Endothelial cell of umbilical vein (primary cell): ENCODE measurements around the gene KRTAP10-8. TPM values are rescaled to one million over a fixed set of nuclear protein-coding genes. Genes with fewer than 3 reads are reported as not detected.
"Not testable (repeated sequence)": the region's sequence is repeated elsewhere in the genome, so short reads cannot be mapped to it uniquely, and the experiment has no call there.

Experiments used
- BruUV-seq: library from RNA; stranded (reverse); fragments of 400-500 nt; replicated peaks from 2 replicates; lab custom pipeline; 2021; lab: Mats Ljungman, UMichigan
- CTCF ChIA-PET: fragments of 300-600, 350-600 bp; sonication (Branson Sonifier 250); formaldehyde crosslinking; loops from one replicate; lab custom pipeline; 2021; ENCODE audit warnings: antibody characterized with exemption, inconsistent platforms; lab: Charles Lee
- POLR2A ChIA-PET: fragments of 300-600, 350-600 bp; sonication (Branson Sonifier 250); formaldehyde crosslinking; loops from one replicate; lab custom pipeline; 2021; ENCODE audit warnings: antibody characterized with exemption, inconsistent platforms; lab: Charles Lee
- DNase-seq: peaks from one replicate; pipeline ENCODE4 v3.0.0-alpha.2; 2011; ENCODE audit warnings: low read depth, low spot score
- FAIRE-seq: peaks from 2 replicates; lab custom pipeline; 2011; peaks lifted over from hg19 to GRCh38; lab: Jason Lieb, UNC
- H2AFZ ChIP-seq: 2 replicates; pipeline ENCODE4 v1.6.0; 2012; ENCODE audit warnings: low read depth, low read length, control low read depth, inconsistent platforms
- H3K27ac ChIP-seq: 2 replicates; pipeline ENCODE4 v1.5.1; 2011; ENCODE audit warnings: low read depth, mild to moderate bottlenecking, control low read depth, low read length, moderate library complexity; ENCODE audit not compliant: insufficient read depth
- H3K27me3 ChIP-seq, 2 experiments: 2 replicates each; pipeline versions ENCODE4 v1.6.0 to v1.6.1; 2011; ENCODE audit warnings: low read length in 2 of 2, mixed read lengths in 1 of 2; ENCODE audit not compliant: control insufficient read depth in 2 of 2, insufficient read depth in 2 of 2
- H3K36me3 ChIP-seq, 2 experiments: 2 replicates in 1 of 2; 3 replicates in 1 of 2; pipeline ENCODE4 v1.5.1; 2011; ENCODE audit warnings: low read length in 2 of 2, mild to moderate bottlenecking in 1 of 2, moderate library complexity in 1 of 2; ENCODE audit not compliant: control insufficient read depth in 2 of 2, insufficient read depth in 2 of 2; ENCODE audit errors: extremely low read depth in 1 of 2
- H3K4me1 ChIP-seq: 3 replicates; pipeline ENCODE4 v1.5.1; 2011; ENCODE audit warnings: mild to moderate bottlenecking, low read length; ENCODE audit not compliant: control insufficient read depth, insufficient read depth; ENCODE audit errors: extremely low read depth
- H3K4me2 ChIP-seq: 2 replicates; pipeline ENCODE4 v1.6.1; 2011; ENCODE audit warnings: low read length, control low read depth, mixed read lengths; ENCODE audit not compliant: insufficient read depth
- H3K4me3 ChIP-seq, 3 experiments: fragments of 200-600 bp in 1 of 3; sonication (generic), shearing (Covaris generic) in 1 of 3; replicated peaks in 1 of 3; 2 replicates each; pipeline ENCODE4 v1.5.1; 2011 to 2016; ENCODE audit warnings: control low read depth in 3 of 3, low read length in 3 of 3, mild to moderate bottlenecking in 2 of 3, inconsistent platforms in 1 of 3, low read depth in 1 of 3, moderate library complexity in 1 of 3; ENCODE audit not compliant: insufficient read depth in 1 of 3
- H3K79me2 ChIP-seq: 2 replicates; pipeline ENCODE4 v1.6.0; 2012; ENCODE audit warnings: low read length, inconsistent platforms; ENCODE audit not compliant: control insufficient read depth, insufficient read depth
- H3K9ac ChIP-seq: replicated peaks from 2 replicates; pipeline ENCODE3; 2011; ENCODE audit warnings: low read length, control low read depth; ENCODE audit not compliant: insufficient read depth; ENCODE audit errors: extremely low read depth
- H3K9me1 ChIP-seq: replicated peaks from 3 replicates; pipeline ENCODE4 v1.6.0; 2011; ENCODE audit warnings: mild to moderate bottlenecking, low read length; ENCODE audit not compliant: control insufficient read depth, insufficient read depth; ENCODE audit errors: extremely low read depth
- H3K9me3 ChIP-seq: replicated peaks from 2 replicates; pipeline ENCODE4 v1.5.1; 2012; ENCODE audit warnings: low read length, inconsistent platforms; ENCODE audit not compliant: control insufficient read depth, insufficient read depth
- H4K20me1 ChIP-seq: replicated peaks from 2 replicates; pipeline ENCODE3; 2011; ENCODE audit warnings: mild to moderate bottlenecking, low read length; ENCODE audit not compliant: control insufficient read depth, insufficient read depth; ENCODE audit errors: extremely low read depth
- CTCF ChIP-seq, 2 donors: IDR thresholded peaks; 1 replicate in 1 of 2; 2 replicates in 1 of 2; pipeline ENCODE4 v1.5.1; 2011; ENCODE audit warnings: low read length in 2 of 2, mild to moderate bottlenecking in 2 of 2, moderate library complexity in 2 of 2, control low read depth in 1 of 2, inconsistent platforms in 1 of 2, low read depth in 1 of 2; ENCODE audit not compliant: insufficient read depth in 1 of 2; ENCODE audit errors: extremely low read depth in 1 of 2
- EZH2 ChIP-seq: IDR thresholded peaks from 2 replicates; pipeline ENCODE4 v1.6.1; 2012; ENCODE audit warnings: borderline replicate concordance, low read depth, mild to moderate bottlenecking, moderate library complexity, low read length, inconsistent platforms; ENCODE audit not compliant: severe bottlenecking
- FOS ChIP-seq: IDR thresholded peaks from 2 replicates; pipeline ENCODE4 v1.6.1; 2011; ENCODE audit warnings: mild to moderate bottlenecking, low read length, moderate library complexity, borderline replicate concordance; ENCODE audit not compliant: insufficient read depth
- GATA2 ChIP-seq: IDR thresholded peaks from 2 replicates; pipeline ENCODE4 v1.7.0; 2011; ENCODE audit warnings: low read depth, mild to moderate bottlenecking, moderate library complexity, mixed read lengths, low read length; ENCODE audit not compliant: insufficient read length, insufficient read depth
- JUN ChIP-seq: IDR thresholded peaks from 2 replicates; pipeline ENCODE4 v1.6.1; 2011; ENCODE audit warnings: borderline replicate concordance, low read depth; ENCODE audit not compliant: insufficient read length, insufficient read depth
- MAX ChIP-seq: IDR thresholded peaks from 2 replicates; pipeline ENCODE4 v1.6.1; 2011; ENCODE audit not compliant: insufficient read depth, insufficient read length
- MYC ChIP-seq: IDR thresholded peaks from one replicate; pipeline ENCODE4 v1.6.1; 2011; ENCODE audit warnings: mild to moderate bottlenecking, low read depth, low read length
- POLR2A ChIP-seq: IDR thresholded peaks from 2 replicates; pipeline ENCODE4 v1.6.1; 2012; ENCODE audit warnings: low read depth, mild to moderate bottlenecking, control low read depth, low read length
- POLR2AphosphoS5 ChIP-seq: IDR thresholded peaks from 2 replicates; pipeline ENCODE4 v1.6.1; 2012; ENCODE audit warnings: low read depth, mild to moderate bottlenecking, control low read depth, low read length, moderate library complexity; ENCODE audit not compliant: insufficient read depth
- dilution Hi-C: fragments of 300-500 bp; cut with MboI; formaldehyde crosslinking; loops from one replicate; pipeline ENCODE4 v1.15.0; 2019; ENCODE audit warnings: low sequenced_read_pairs; ENCODE audit not compliant: extremely low pct_ligation_motif_present
- intact Hi-C: fragments of 100-400 bp; cut with micrococcal nuclease; formaldehyde crosslinking; loops from one replicate; pipeline ENCODE4 v1.10.0; 2022
- polyA plus RNA-seq, 4 experiments: library from polyadenylated mRNA; depleted of rRNA in 3 of 4; stranded (reverse) in 3 of 4; unstranded in 1 of 4; fragments of >200 nt; gene quantifications; 2 replicates each; pipeline versions ENCODE4 v1.2.1 to v1.2.3, GENCODE V29; 2011 to 2012; ENCODE audit warnings: missing spikeins in 1 of 4
- total RNA-seq: library from RNA; stranded (reverse); gene quantifications from 2 replicates; pipeline ENCODE4 v1.2.3, GENCODE V29; 2021

Gene KRTAP10-8
- total and polyA plus RNA-seq, 2 donors (not counting 3 experiments of a cell fraction or from before 2014, with no cell fraction given), result not detected

- CTCF ChIA-PET, result no interaction called here
These were observed 21.6 kb upstream of the KRTAP10-8 start for GRCh38 chr21:44590311-44590721.

GRCh38 chr21:44590897-44591800 is 20.7 kb upstream of the KRTAP10-8 start:
- H3K9ac ChIP-seq, H3K9me3 ChIP-seq, POLR2A ChIA-PET, H3K79me2 ChIP-seq, H3K36me3 ChIP-seq, H3K4me3 ChIP-seq, FAIRE-seq, DNase-seq, BruUV-seq, H4K20me1 ChIP-seq, H3K27ac ChIP-seq, H2AFZ ChIP-seq, H3K4me1 ChIP-seq, H3K4me2 ChIP-seq, dilution Hi-C loops, intact Hi-C loops, H3K9me1 ChIP-seq, H3K27me3 ChIP-seq: not testable (repeated sequence)
- CTCF ChIA-PET, result interaction anchor here (1.2 to 1.8 kb wide), 2 partner anchors 10 to 202 kb away, joined by 4 read pairs; partner anchors contain the start of gene KRTAP10-7

More at GRCh38 chr21:44590311-44590721, 21.6 kb upstream of the KRTAP10-8 start:
- Histone ChIP-seq H3K27me3 (peaks cover 1 to 3% of the 10 kb centered on the region in 2 experiments), H3K27ac (no peak overlapping the region), H2AFZ (no peak overlapping the region), H3K36me3 (no peaks in the 10 kb centered on the region), H3K79me2 (no peaks in the 10 kb centered on the region), H4K20me1 (no peaks in the 10 kb centered on the region), H3K4me1 (no peaks in the 10 kb centered on the region), H3K9ac (no peak overlapping the region), H3K4me3 (no peak overlapping the region), H3K9me1 (no peaks in the 10 kb centered on the region), H3K4me2 (no peak overlapping the region), H3K9me3 (no peaks in the 10 kb centered on the region)
- DNase-seq (no peak), FAIRE-seq (no peak)
- TF ChIP-seq FOS, result no peak
- no peak for TF ChIP-seq POLR2AphosphoS5
- TF ChIP-seq MYC, result no peak
- no peak for TF ChIP-seq GATA2
- no peak for TF ChIP-seq CTCF (IDR thresholded peaks at IDR 0.05; ENCODE audit: extremely low read depth in 1 of 2, insufficient read depth in 1 of 2, low read depth in 1 of 2, low read length in 2 of 2)
- no peak for TF ChIP-seq POLR2A
- TF ChIP-seq EZH2, result no peak
- TF ChIP-seq JUN, result no peak
- TF ChIP-seq MAX, result no peak
- intact Hi-C loops, result no loop called here
- no TSS peak for BruUV-seq
- dilution Hi-C loops, result no loop called here
- POLR2A ChIA-PET, result no interaction called here
